GM12878 (cell line): ENCODE measurements around the gene ITCH. TPM values are rescaled to one million over a fixed set of nuclear protein-coding genes. Genes with fewer than 3 reads are reported as not detected.

Experiments
- ATAC-seq: fragments of 200-7000 bp; cut with Tn5 transposase; 3 replicates; pipeline ENCODE4 v1.9.1; 2020; ENCODE audit warnings: mild to moderate bottlenecking, moderate library complexity
- BruUV-seq: library from RNA; stranded (reverse); fragments of 400-500 nt; replicated peaks from 2 replicates; lab custom pipeline; 2021; lab: Mats Ljungman, UMichigan
- CTCF ChIA-PET: fragments of 300-600 bp; sonication (Branson Sonifier 250); formaldehyde crosslinking; extraction: SDS; loops from one replicate; lab custom pipeline; 2021; ENCODE audit warnings: inconsistent platforms; lab: Yijun Ruan, JAX
- POLR2A ChIA-PET: fragments of 350-600 bp; formaldehyde crosslinking; extraction: SDS; loops from one replicate; lab custom pipeline; 2021; ENCODE audit warnings: inconsistent platforms; lab: Charles Lee
- RAD21 ChIA-PET: fragments of 300-600 bp; sonication (Branson Sonifier 250); formaldehyde crosslinking; loops from one replicate; lab custom pipeline; 2023; ENCODE audit warnings: antibody characterized with exemption; ENCODE audit not compliant: unreplicated experiment; lab: Charles Lee
- SMC1A ChIA-PET: fragments of 300-600 bp; sonication (Branson Sonifier 250); formaldehyde crosslinking; loops from one replicate; lab custom pipeline; 2023; ENCODE audit not compliant: unreplicated experiment, uncharacterized antibody; lab: Charles Lee
- DNase-seq: peaks from one replicate; pipeline ENCODE4 v3.0.0-alpha.2; 2011; ENCODE audit warnings: low read depth, low spot score
- FAIRE-seq: peaks from 3 replicates; lab custom pipeline; 2011; peaks lifted over from hg19 to GRCh38; lab: Jason Lieb, UNC
- H2AFZ ChIP-seq: 2 replicates; pipeline ENCODE4 v1.6.0; 2011; ENCODE audit warnings: low read depth, low read length, control low read depth; ENCODE audit not compliant: control insufficient read depth
- H3K27ac ChIP-seq: 2 replicates; pipeline ENCODE4 v1.5.1; 2011; ENCODE audit warnings: control low read depth; ENCODE audit not compliant: control insufficient read depth, insufficient read depth
- H3K27me3 ChIP-seq, 2 experiments: replicated peaks in 1 of 2; 2 replicates each; pipeline versions ENCODE4 v1.6.0 to v1.6.1; 2011; ENCODE audit warnings: low read length in 1 of 2; ENCODE audit not compliant: control insufficient read depth in 2 of 2, insufficient read depth in 2 of 2
- H3K36me3 ChIP-seq, 2 experiments: 2 replicates each; pipeline ENCODE4 v1.5.1; 2011; ENCODE audit warnings: low read length in 1 of 2; ENCODE audit not compliant: control insufficient read depth in 2 of 2, insufficient read depth in 2 of 2
- H3K4me1 ChIP-seq: 2 replicates; pipeline ENCODE4 v1.6.1; 2011; ENCODE audit warnings: mild to moderate bottlenecking, low read length, moderate library complexity, mixed read lengths; ENCODE audit not compliant: control insufficient read depth, insufficient read depth
- H3K4me2 ChIP-seq: 2 replicates; pipeline ENCODE4 v1.6.0; 2011; ENCODE audit warnings: control low read depth; ENCODE audit not compliant: control insufficient read depth, insufficient read depth
- H3K4me3 ChIP-seq: fragments of 200-600 bp; sonication (generic); 2 replicates; pipeline ENCODE4 v1.5.1; 2016
- H3K79me2 ChIP-seq: 2 replicates; pipeline ENCODE4 v1.6.0; 2011; ENCODE audit warnings: low read length; ENCODE audit not compliant: control insufficient read depth, insufficient read depth
- H3K9ac ChIP-seq: 2 replicates; pipeline ENCODE4 v1.8.0; 2011; ENCODE audit warnings: low read length, control low read depth, mixed read lengths; ENCODE audit not compliant: control insufficient read depth, insufficient read depth
- H3K9me3 ChIP-seq: replicated peaks from 3 replicates; pipeline ENCODE4 v1.5.1; 2011; ENCODE audit warnings: mild to moderate bottlenecking, low read length; ENCODE audit not compliant: control insufficient read depth, insufficient read depth
- H4K20me1 ChIP-seq: 2 replicates; pipeline ENCODE4 v1.6.0; 2011; ENCODE audit not compliant: control insufficient read depth, insufficient read depth
- CBX5 ChIP-seq: sonication (generic); IDR thresholded peaks from 2 replicates; pipeline ENCODE4 v1.6.1; 2016; ENCODE audit warnings: low read depth, moderate library complexity, mild to moderate bottlenecking, inconsistent platforms
- ETV6 ChIP-seq, 2 experiments: fragments of 450-650 bp in 1 of 2; IDR thresholded peaks in 1 of 2; conservative IDR thresholded peaks in 1 of 2; 2 replicates each; pipeline ENCODE4 v1.6.1; 2014; ENCODE audit warnings: antibody characterized with exemption in 1 of 2, borderline replicate concordance in 1 of 2, low read depth in 1 of 2, mild to moderate bottlenecking in 1 of 2, moderate library complexity in 1 of 2
- FOXM1 ChIP-seq: IDR thresholded peaks from 2 replicates; pipeline ENCODE4 v1.6.1; 2012; ENCODE audit warnings: low read depth, mild to moderate bottlenecking, inconsistent platforms, low read length, moderate library complexity
- GABPA ChIP-seq: IDR thresholded peaks from 2 replicates; pipeline ENCODE4 v1.6.1; 2014; ENCODE audit warnings: antibody characterized with exemption, low read depth, mild to moderate bottlenecking, inconsistent platforms
- KAT2A ChIP-seq: conservative IDR thresholded peaks from 2 replicates; pipeline ENCODE4 v1.6.1; 2011; ENCODE audit warnings: low read depth, low read length; ENCODE audit not compliant: control insufficient read depth
- NFIC ChIP-seq: IDR thresholded peaks from 2 replicates; pipeline ENCODE4 v1.6.1; 2012; ENCODE audit warnings: low read depth, mild to moderate bottlenecking, inconsistent platforms, low read length, moderate library complexity
- SMAD5 ChIP-seq: IDR thresholded peaks from 2 replicates; pipeline ENCODE4 v1.6.1; 2016; ENCODE audit warnings: antibody characterized with exemption, low read depth
- SUZ12 ChIP-seq: fragments of 200-600 bp; sonication (generic); IDR thresholded peaks from one replicate; pipeline ENCODE4 v1.6.1; 2018; ENCODE audit warnings: antibody characterized with exemption, mild to moderate bottlenecking; ENCODE audit not compliant: unreplicated experiment
- ZNF622 ChIP-seq: fragments of 450-650 bp; IDR thresholded peaks from 2 replicates; pipeline ENCODE4 v1.6.1; 2017; ENCODE audit warnings: mild to moderate bottlenecking, inconsistent platforms
- WGBS: methylation state at CpG from one replicate; pipeline ENCODE4 v1.1.6; 2016; ENCODE audit warnings: low lambda C conversion rate; ENCODE audit not compliant: insufficient replicate concordance, insufficient coverage; ENCODE audit errors: missing lambda C conversion rate; 5-methylcytosine and 5-hydroxymethylcytosine counted together
- in situ Hi-C: fragments of 300-500 bp; cut with MboI; formaldehyde crosslinking; loops from 9 replicates; pipeline ENCODE4 v1.14.3; 2018; ENCODE audit warnings: mixed read lengths
- intact Hi-C: fragments of 100-400 bp; cut with micrococcal nuclease; formaldehyde crosslinking; loops from one replicate; pipeline ENCODE4 v1.14.2; 2022; ENCODE audit not compliant: unreplicated experiment
- polyA plus RNA-seq, 11 experiments: library from polyadenylated mRNA; depleted of rRNA in 4 of 11; unstranded in 6 of 11; stranded (reverse) in 5 of 11; fragments of >200 nt; fragmentation: Nextera tagmentation in 4 of 11; fragmentation: Illumina TruSeq in 1 of 11; extraction: Ambion mirVana in 4 of 11; extraction: Trizol in 1 of 11; gene quantifications; 1 replicate in 1 of 11; 2 replicates in 10 of 11; pipeline versions ENCODE4 v1.2.1 to v1.2.3, GENCODE V29; 2011 to 2016; ENCODE audit warnings: inconsistent platforms in 2 of 11, missing spikeins in 2 of 11, low read depth in 1 of 11
- total RNA-seq, 4 experiments: library from RNA; depleted of rRNA in 3 of 4; stranded (reverse); fragments of >200 nt in 3 of 4; fragmentation: Illumina TruSeq in 1 of 4; extraction: Trizol in 1 of 4; gene quantifications; 2 replicates each; pipeline versions ENCODE4 v1.2.1 to v1.2.3, GENCODE V29; 2013 to 2021
- TF ChIP-seq, protein P1 (sequence below): IDR thresholded peaks from 2 replicates; pipeline ENCODE4 v1.6.1; 2011; ENCODE audit warnings: borderline replicate concordance, low read depth, mild to moderate bottlenecking, moderate library complexity, mixed read lengths, low read length; ENCODE audit not compliant: insufficient read depth; ENCODE audit errors: extremely low read length

Gene ITCH
- total and polyA plus RNA-seq, 10 of the 15 experiments (the other 5 are each of a cell fraction or from before 2014, with no cell fraction given) = 7.5 to 46.1 (median 21.5) TPM

GRCh38 chr20:34468951-34469350 is 105.9 kb downstream of the ITCH start (continued):
- TF ChIP-seq NFIC (no peak), CBX5 (no peak), ETV6 (conservative IDR thresholded peaks at IDR 0.05 in 1 of 2, IDR thresholded peaks at IDR 0.05 in 1 of 2; ENCODE audit: borderline replicate concordance in 1 of 2, low read depth in 1 of 2) (no peak)

DNA sequence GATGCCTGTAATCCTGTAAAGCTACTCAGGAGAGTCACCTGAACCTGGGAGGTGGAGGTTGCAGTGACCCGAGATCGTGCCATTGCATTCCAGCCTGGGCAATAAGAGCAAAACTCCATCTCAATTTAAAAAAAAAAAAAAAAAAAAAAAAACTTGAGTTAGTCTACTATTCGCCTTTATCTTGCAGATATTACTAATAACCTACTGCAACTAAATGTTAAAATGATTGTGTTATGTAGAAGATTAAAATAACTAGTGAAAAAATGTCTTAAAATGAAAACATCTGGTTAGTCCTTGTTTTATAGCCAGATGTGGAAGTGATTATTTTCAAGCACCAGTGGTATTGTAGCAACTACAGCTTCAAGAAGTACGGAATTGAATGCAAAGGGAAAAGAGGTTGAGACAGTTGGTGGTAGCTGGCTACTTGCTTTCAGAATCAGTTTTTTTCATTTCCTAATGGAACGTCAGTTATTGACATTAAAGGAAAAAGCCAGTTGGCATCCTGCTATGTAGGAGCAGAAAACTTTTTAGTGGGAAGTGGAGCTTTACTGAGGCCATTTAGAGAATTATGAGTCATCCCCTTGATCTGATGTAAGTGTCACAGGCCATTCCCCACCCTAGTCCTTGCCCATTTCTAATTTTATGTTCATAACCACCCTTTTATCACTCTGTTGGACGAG is 109.3 kb downstream of the ITCH start:
- in situ Hi-C loops = no loop called here

More for the DNA sequence above, 109.3 kb downstream of the ITCH start:
- SMC1A ChIA-PET = interaction anchor here (0.7 to 2.6 kb wide), 5 partner anchors 38 to 298 kb away, joined by 3 to 46 read pairs (median 3); no protein-coding TSS in a partner anchor
- Histone ChIP-seq H3K4me3 (no peak overlapping the region), H3K79me2 (no peaks in the 10 kb centered on the region), H3K4me1 (peaks cover 8% of the 10 kb centered on the region), H3K4me2 (no peak overlapping the region), H3K36me3 (peaks cover 0 to 1% of the 10 kb centered on the region in 2 experiments; a peak in 2 of 4 replicates), H2AFZ (no peak overlapping the region), H3K27ac (no peak overlapping the region), H4K20me1 (no peaks in the 10 kb centered on the region), H3K9me3 (no peaks in the 10 kb centered on the region; the same call in 2 of the 3 replicates), H3K9ac (no peak overlapping the region), H3K27me3 (no peaks in the 10 kb centered on the region)
- FAIRE-seq (no peak), DNase-seq (no peak), ATAC-seq (no peak)
- intact Hi-C loops = no loop called here
- POLR2A ChIA-PET = no interaction called here
- TF ChIP-seq, protein P1, sequence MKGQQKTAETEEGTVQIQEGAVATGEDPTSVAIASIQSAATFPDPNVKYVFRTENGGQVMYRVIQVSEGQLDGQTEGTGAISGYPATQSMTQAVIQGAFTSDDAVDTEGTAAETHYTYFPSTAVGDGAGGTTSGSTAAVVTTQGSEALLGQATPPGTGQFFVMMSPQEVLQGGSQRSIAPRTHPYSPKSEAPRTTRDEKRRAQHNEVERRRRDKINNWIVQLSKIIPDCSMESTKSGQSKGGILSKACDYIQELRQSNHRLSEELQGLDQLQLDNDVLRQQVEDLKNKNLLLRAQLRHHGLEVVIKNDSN = no peak
- TF ChIP-seq GABPA (no peak), KAT2A (no peak), FOXM1 (no peak), SMAD5 (no peak), SUZ12 (no peak), ZNF622 (no peak)
- CTCF ChIA-PET = interaction anchor here (0.6 to 3.3 kb wide), 12 partner anchors 8 to 340 kb away, joined by 3 to 75 read pairs (median 4); partner anchors contain the start of gene ITCH
- no TSS peak for BruUV-seq
- 76% methylated on average over 4 of the region's 6 CpGs for WGBS
- RAD21 ChIA-PET = interaction anchor here (1.5 to 2.4 kb wide), 2 partner anchors 160 to 236 kb away, joined by 3 to 49 read pairs; no protein-coding TSS in a partner anchor
